ENCODE results near the gene ANKRD53. TPM values are rescaled to one million over a fixed set of nuclear protein-coding genes. Genes with fewer than 3 reads are reported as not detected.
A peak's percentile ranks its signal among the peaks of the same experiment; 100 is the strongest.

Gene ANKRD53
- total RNA-seq, 5 donors from 2014 or later (not counting 1 experiment from before 2014, with no cell fraction given) = 0.20 to 0.88 (median 0.45) TPM; not detected in 1

DNA sequence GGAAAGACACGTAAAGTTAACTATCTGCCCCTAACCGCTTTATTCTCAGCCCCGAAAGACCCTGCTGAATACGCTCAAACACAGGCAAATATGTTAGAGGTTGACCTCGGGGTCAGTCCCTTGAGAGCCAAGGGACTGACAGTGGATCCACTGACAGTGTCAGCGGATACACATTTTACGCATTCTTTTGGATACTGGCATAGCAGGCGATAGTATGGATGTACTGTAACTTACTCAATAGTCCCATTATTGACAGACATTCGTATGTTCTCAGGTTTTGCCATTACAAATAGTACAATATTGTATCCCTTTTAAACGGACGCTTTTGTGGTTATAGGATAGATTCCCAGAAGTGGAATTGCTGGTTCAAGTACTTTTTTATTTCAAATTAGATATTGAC is 29.3 kb upstream of the ANKRD53 start:
- POLR2A ChIA-PET = no interaction called here
- no peak overlapping the region for H3K4me3 Mint-ChIP-seq
- H3K27ac Mint-ChIP-seq = no peak overlapping the region
- Histone ChIP-seq H3K9me3 (no peaks in the 10 kb centered on the region), H3K36me3 (ENCODE audit: control insufficient read depth in 2 of 2, extremely low read depth in 1 of 2, insufficient read depth in 1 of 2, low read length in 1 of 2) (no peaks in the 10 kb centered on the region), H3K4me1 (ENCODE audit: control insufficient read depth in 1 of 2, extremely low read depth in 1 of 2, insufficient read depth in 2 of 2, low read length in 2 of 2) (peaks cover 0 to 23% of the 10 kb centered on the region in 2 experiments), H3K27ac (ENCODE audit: low read length) (no peak overlapping the region), H3K27me3 (replicated peaks in 1 of 2; ENCODE audit: control insufficient read depth in 2 of 2, extremely low read depth in 1 of 2, insufficient read depth in 2 of 2, low read length in 1 of 2) (peaks cover 5 to 13% of the 10 kb centered on the region in 2 experiments), H3K4me3 (ENCODE audit: control insufficient read depth in 1 of 2, extremely low read depth in 1 of 2, low read length in 1 of 2) (no peak overlapping the region)
- no peak for ATAC-seq (replicated peaks in 1 of 4)
- CTCF ChIA-PET = interaction anchor here (1.0 to 2.0 kb wide), 11 partner anchors 23 to 645 kb away, joined by 3 to 8 read pairs (median 4); partner anchors contain the start of gene FIGLA (in 1 of the 2)
- peaks cover 21 to 30% of the 10 kb centered on the region in 2 donors for H3K27me3 Mint-ChIP-seq
- no peak for DNase-seq
- H3K36me3 Mint-ChIP-seq = no peaks in the 10 kb centered on the region
- H3K9me3 Mint-ChIP-seq = no peaks in the 10 kb centered on the region
- WGBS (ENCODE audit: insufficient coverage) = 91% methylated on average over 6 of the region's 11 CpGs
- H3K4me1 Mint-ChIP-seq = peaks cover 11 to 16% (median 15%) of the 10 kb centered on the region in 3 donors

DNA sequence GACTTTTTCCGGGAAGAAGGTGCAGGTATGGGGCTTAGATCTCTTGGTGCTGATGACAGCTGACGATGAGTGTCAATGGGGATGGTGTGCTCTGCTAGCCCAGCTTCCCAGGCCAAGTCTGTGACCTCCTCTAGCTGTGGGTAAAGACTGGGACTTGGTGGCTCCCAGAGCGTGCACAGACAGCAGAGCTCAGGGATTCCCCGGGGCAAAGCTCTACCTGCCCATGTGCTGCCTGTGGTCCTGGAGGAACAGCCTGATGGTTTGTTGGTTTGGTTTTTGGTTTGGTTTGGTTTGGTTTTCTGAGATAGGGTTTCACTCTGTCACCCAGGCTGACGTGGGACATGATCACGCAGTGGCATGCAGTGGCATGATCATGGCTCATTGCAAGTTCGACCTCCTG is 23.5 kb upstream of the ANKRD53 start:
- Mint-ChIP-seq H3K9me3 (no peaks in the 10 kb centered on the region), H3K4me1 (peaks cover 3 to 5% (median 5%) of the 10 kb centered on the region in 3 donors), H3K36me3 (no peaks in the 10 kb centered on the region), H3K27ac (no peak overlapping the region), H3K4me3 (no peak overlapping the region), H3K27me3 (peaks cover 28 to 51% of the 10 kb centered on the region in 2 donors)
- DNase-seq (peak in 1 of 35 experiments; percentile 2), ATAC-seq (replicated peaks in 1 of 4) (no peak)
- Histone ChIP-seq H3K9me3 (no peaks in the 10 kb centered on the region), H3K4me3 (ENCODE audit: control insufficient read depth in 1 of 2, extremely low read depth in 1 of 2, low read length in 1 of 2) (no peak overlapping the region), H3K36me3 (ENCODE audit: control insufficient read depth in 2 of 2, extremely low read depth in 1 of 2, insufficient read depth in 1 of 2, low read length in 1 of 2) (no peaks in the 10 kb centered on the region), H3K4me1 (ENCODE audit: control insufficient read depth in 1 of 2, extremely low read depth in 1 of 2, insufficient read depth in 2 of 2, low read length in 2 of 2) (peaks cover 0 to 6% of the 10 kb centered on the region in 2 experiments), H3K27me3 (replicated peaks in 1 of 2; ENCODE audit: control insufficient read depth in 2 of 2, extremely low read depth in 1 of 2, insufficient read depth in 2 of 2, low read length in 1 of 2) (peaks cover 15 to 38% of the 10 kb centered on the region in 2 experiments), H3K27ac (ENCODE audit: low read length) (no peak overlapping the region)
- ChIA-PET POLR2A (no interaction called here), CTCF (interaction anchor here (1.6 kb wide), 2 partner anchors 9 to 651 kb away, joined by 4 read pairs; no protein-coding TSS in a partner anchor)
- WGBS (ENCODE audit: insufficient coverage) = 78% methylated on average over 3 of the region's 7 CpGs

DNA sequence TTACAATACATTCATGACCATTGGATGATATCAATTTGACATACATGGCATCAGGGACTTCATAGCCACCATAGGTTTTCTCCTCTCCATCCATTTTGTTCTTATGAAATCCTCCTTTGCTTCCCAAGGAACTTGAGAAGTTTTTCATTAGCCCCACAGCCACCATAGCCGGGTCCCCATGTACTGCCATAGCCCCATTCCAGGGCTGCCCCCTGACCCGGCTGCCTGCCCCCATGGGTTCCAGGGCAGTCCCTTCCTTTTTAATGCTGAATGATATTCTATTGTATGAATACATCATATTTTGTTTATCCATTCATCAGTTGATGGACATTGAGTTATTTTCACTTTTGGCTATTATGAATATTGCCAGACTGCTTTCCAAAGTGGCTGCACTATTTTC is 22.3 kb upstream of the ANKRD53 start:
- Histone ChIP-seq H3K27ac (ENCODE audit: low read length) (no peak overlapping the region), H3K4me3 (ENCODE audit: control insufficient read depth in 1 of 2, extremely low read depth in 1 of 2, low read length in 1 of 2) (no peak overlapping the region), H3K36me3 (ENCODE audit: control insufficient read depth in 2 of 2, extremely low read depth in 1 of 2, insufficient read depth in 1 of 2, low read length in 1 of 2) (no peaks in the 10 kb centered on the region), H3K27me3 (replicated peaks in 1 of 2; ENCODE audit: control insufficient read depth in 2 of 2, extremely low read depth in 1 of 2, insufficient read depth in 2 of 2, low read length in 1 of 2) (peaks cover 15 to 51% of the 10 kb centered on the region in 2 experiments), H3K9me3 (no peaks in the 10 kb centered on the region), H3K4me1 (ENCODE audit: control insufficient read depth in 1 of 2, extremely low read depth in 1 of 2, insufficient read depth in 2 of 2, low read length in 2 of 2) (peaks cover 0 to 6% of the 10 kb centered on the region in 2 experiments)
- peaks cover 3 to 5% (median 5%) of the 10 kb centered on the region in 3 donors for H3K4me1 Mint-ChIP-seq
- H3K36me3 Mint-ChIP-seq = no peaks in the 10 kb centered on the region
- ATAC-seq (replicated peaks in 1 of 4) = no peak
- H3K9me3 Mint-ChIP-seq = no peaks in the 10 kb centered on the region
- no CpG with 5 or more reads among the region's 2 CpGs for WGBS (ENCODE audit: insufficient coverage)
- no peak overlapping the region for H3K4me3 Mint-ChIP-seq
- no peak for DNase-seq
- H3K27me3 Mint-ChIP-seq = peaks cover 32 to 55% of the 10 kb centered on the region in 2 donors
- ChIA-PET POLR2A (interaction anchor here in 1 of 2 donors (0.6 kb wide), 1 partner anchor 1586 kb away, joined by 3 read pairs; no protein-coding TSS in a partner anchor), CTCF (no interaction called here)
- no peak overlapping the region for H3K27ac Mint-ChIP-seq

DNA sequence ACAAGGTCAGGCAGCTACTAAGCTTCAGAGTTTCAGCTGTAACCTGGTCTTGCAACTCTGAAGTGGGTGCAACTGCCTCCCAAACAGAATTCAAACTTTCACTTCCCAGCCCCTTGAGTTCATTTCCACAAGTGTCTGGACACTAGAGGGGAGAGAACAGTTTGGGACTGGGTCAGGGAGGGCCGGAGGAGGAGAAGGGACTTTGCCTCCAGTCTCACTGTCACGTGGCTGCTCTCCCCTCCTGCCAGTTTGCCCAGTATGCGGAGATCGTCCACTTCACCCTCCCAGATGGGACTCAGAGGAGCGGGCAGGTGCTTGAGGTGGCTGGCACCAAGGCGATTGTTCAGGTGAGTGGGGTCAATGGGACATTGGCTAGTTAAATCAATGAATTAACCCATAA is 20.6 kb upstream of the ANKRD53 start:
- H3K27me3 ChIP-seq (replicated peaks in 1 of 2; ENCODE audit: control insufficient read depth in 2 of 2, extremely low read depth in 1 of 2, insufficient read depth in 2 of 2, low read length in 1 of 2) = peaks cover 10 to 66% of the 10 kb centered on the region in 2 experiments
- Mint-ChIP-seq H3K4me1 (peaks cover 3 to 5% (median 5%) of the 10 kb centered on the region in 3 donors), H3K36me3 (no peaks in the 10 kb centered on the region), H3K9me3 (no peaks in the 10 kb centered on the region), H3K27me3 (peaks cover 36 to 61% of the 10 kb centered on the region in 2 donors), H3K4me3 (no peak overlapping the region), H3K27ac (no peak overlapping the region)
- no peak for ATAC-seq (replicated peaks in 1 of 4)
- H3K36me3 ChIP-seq (ENCODE audit: control insufficient read depth in 2 of 2, extremely low read depth in 1 of 2, insufficient read depth in 1 of 2, low read length in 1 of 2) = no peaks in the 10 kb centered on the region
- H3K27ac ChIP-seq (ENCODE audit: low read length) = no peak overlapping the region
- peaks cover 0 to 6% of the 10 kb centered on the region in 2 experiments for H3K4me1 ChIP-seq (ENCODE audit: control insufficient read depth in 1 of 2, extremely low read depth in 1 of 2, insufficient read depth in 2 of 2, low read length in 2 of 2)
- no peaks in the 10 kb centered on the region for H3K9me3 ChIP-seq
- ChIA-PET CTCF (interaction anchor here in 1 of 2 donors (0.5 kb wide), 1 partner anchor 26 kb away, joined by 3 read pairs; no protein-coding TSS in a partner anchor), POLR2A (no interaction called here)
- H3K4me3 ChIP-seq (ENCODE audit: control insufficient read depth in 1 of 2, extremely low read depth in 1 of 2, low read length in 1 of 2) = no peak overlapping the region
- no peak for DNase-seq
- WGBS (ENCODE audit: insufficient coverage) = no CpG with 5 or more reads among the region's 6 CpGs

DNA sequence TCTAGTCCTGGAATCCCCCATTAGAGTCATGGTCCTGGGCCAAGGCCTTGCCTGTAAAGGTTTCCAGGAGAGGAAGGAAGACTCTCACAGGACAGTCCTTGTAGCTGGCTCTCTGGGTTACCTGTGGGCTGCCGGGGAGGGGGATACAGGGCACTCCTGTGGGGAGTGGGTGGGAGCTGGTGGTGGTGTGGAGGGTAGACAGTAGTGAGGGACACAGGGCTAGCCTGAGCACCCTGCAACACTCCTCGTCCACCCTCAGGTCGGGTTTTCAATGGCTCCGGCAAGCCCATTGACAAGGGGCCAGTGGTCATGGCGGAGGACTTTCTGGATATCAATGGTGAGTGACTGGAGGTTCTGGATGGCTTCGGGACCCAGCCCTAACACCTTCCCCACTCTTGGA is 19.7 kb upstream of the ANKRD53 start:
- no peak overlapping the region for H3K4me3 Mint-ChIP-seq
- no peaks in the 10 kb centered on the region for H3K36me3 ChIP-seq (ENCODE audit: control insufficient read depth in 2 of 2, extremely low read depth in 1 of 2, insufficient read depth in 1 of 2, low read length in 1 of 2)
- no peaks in the 10 kb centered on the region for H3K9me3 Mint-ChIP-seq
- H3K27ac Mint-ChIP-seq = no peak overlapping the region
- H3K4me1 Mint-ChIP-seq = peaks cover 3 to 5% (median 5%) of the 10 kb centered on the region in 3 donors
- no peak overlapping the region for H3K27ac ChIP-seq (ENCODE audit: low read length)
- peaks cover 9 to 75% of the 10 kb centered on the region in 2 experiments for H3K27me3 ChIP-seq (replicated peaks in 1 of 2; ENCODE audit: control insufficient read depth in 2 of 2, extremely low read depth in 1 of 2, insufficient read depth in 2 of 2, low read length in 1 of 2)
- peaks cover 37 to 68% of the 10 kb centered on the region in 2 donors for H3K27me3 Mint-ChIP-seq
- ChIA-PET POLR2A (no interaction called here), CTCF (interaction anchor here in 1 of 2 donors (0.6 kb wide), 1 partner anchor 11 kb away, joined by 3 read pairs; no protein-coding TSS in a partner anchor)
- H3K4me1 ChIP-seq (ENCODE audit: control insufficient read depth in 1 of 2, extremely low read depth in 1 of 2, insufficient read depth in 2 of 2, low read length in 2 of 2) = peaks cover 0 to 6% of the 10 kb centered on the region in 2 experiments
- no peak for DNase-seq
- 100% methylated on average over 1 of the region's 6 CpGs for WGBS (ENCODE audit: insufficient coverage)
- H3K9me3 ChIP-seq = no peaks in the 10 kb centered on the region
- ATAC-seq (replicated peaks in 1 of 4) = no peak
- no peak overlapping the region for H3K4me3 ChIP-seq (ENCODE audit: control insufficient read depth in 1 of 2, extremely low read depth in 1 of 2, low read length in 1 of 2)
- no peaks in the 10 kb centered on the region for H3K36me3 Mint-ChIP-seq

DNA sequence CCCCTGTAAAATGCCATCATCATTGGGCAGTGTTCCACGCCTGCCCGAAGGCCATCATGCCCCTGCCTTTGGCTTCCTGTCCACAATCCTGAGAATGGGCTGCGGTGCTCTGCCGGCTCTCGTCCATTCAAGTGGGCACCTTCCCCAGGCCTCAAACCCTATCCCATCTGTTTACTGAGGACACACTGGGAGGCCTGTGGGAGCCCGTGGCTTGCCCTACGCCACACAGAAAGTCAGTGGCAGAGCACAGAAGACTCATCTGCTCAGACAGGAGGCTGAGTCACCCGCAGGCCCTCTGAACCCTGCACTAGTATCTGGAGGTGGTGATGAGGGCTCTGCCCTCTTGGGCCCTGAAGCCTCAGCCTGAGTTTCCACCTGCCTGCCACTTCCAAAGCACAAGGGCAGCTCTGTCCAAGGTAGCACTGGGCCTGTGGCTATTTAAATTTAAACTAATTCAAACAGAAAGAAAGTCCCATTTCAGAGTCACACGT is 19.1 kb upstream of the ANKRD53 start:
- ChIA-PET CTCF (no interaction called here), POLR2A (no interaction called here)
- H3K27ac ChIP-seq (ENCODE audit: low read length) = no peak overlapping the region
- Mint-ChIP-seq H3K9me3 (no peaks in the 10 kb centered on the region), H3K36me3 (no peaks in the 10 kb centered on the region), H3K27ac (no peak overlapping the region), H3K4me3 (no peak overlapping the region), H3K4me1 (peaks cover 3 to 5% (median 5%) of the 10 kb centered on the region in 3 donors), H3K27me3 (peaks cover 37 to 66% of the 10 kb centered on the region in 2 donors)
- H3K27me3 ChIP-seq (replicated peaks in 1 of 2; ENCODE audit: control insufficient read depth in 2 of 2, extremely low read depth in 1 of 2, insufficient read depth in 2 of 2, low read length in 1 of 2) = peaks cover 9 to 78% of the 10 kb centered on the region in 2 experiments
- WGBS (ENCODE audit: insufficient coverage) = 91% methylated on average over 9 of the region's 9 CpGs
- no peaks in the 10 kb centered on the region for H3K9me3 ChIP-seq
- no peak overlapping the region for H3K4me3 ChIP-seq (ENCODE audit: control insufficient read depth in 1 of 2, extremely low read depth in 1 of 2, low read length in 1 of 2)
- H3K4me1 ChIP-seq (ENCODE audit: control insufficient read depth in 1 of 2, extremely low read depth in 1 of 2, insufficient read depth in 2 of 2, low read length in 2 of 2) = peaks cover 0 to 7% of the 10 kb centered on the region in 2 experiments
- ATAC-seq (replicated peaks in 1 of 4) (no peak), DNase-seq (peak in 2 of 35 experiments; percentile 4 to 9)
- H3K36me3 ChIP-seq (ENCODE audit: control insufficient read depth in 2 of 2, extremely low read depth in 1 of 2, insufficient read depth in 1 of 2, low read length in 1 of 2) = no peaks in the 10 kb centered on the region

Measured in T-cell (primary cell).